IMR-90 (cell line): ENCODE results near the gene ARSD. TPM values are rescaled to one million over a fixed set of nuclear protein-coding genes. Genes with fewer than 3 reads are reported as not detected.

Experiments
- ATAC-seq: fragments of 200-7000 bp; cut with Tn5 transposase; 2 replicates; pipeline ENCODE4 v1.9.1; 2020; ENCODE audit warnings: low read depth, mild to moderate bottlenecking, moderate library complexity
- BruUV-seq: library from RNA; stranded (reverse); fragments of 400-500 nt; replicated peaks from 2 replicates; lab custom pipeline; 2021; lab: Mats Ljungman, UMichigan
- CTCF ChIA-PET: fragments of 300-600 bp; formaldehyde crosslinking; extraction: SDS; loops from one replicate; lab custom pipeline; 2021; ENCODE audit warnings: antibody characterized with exemption; lab: Yijun Ruan, JAX
- POLR2A ChIA-PET: fragments of 300-600 bp; sonication (Branson Sonifier 250); formaldehyde crosslinking; loops from one replicate; lab custom pipeline; 2022; ENCODE audit warnings: antibody characterized with exemption; ENCODE audit not compliant: unreplicated experiment; lab: Charles Lee
- DNase-seq: peaks from one replicate; pipeline ENCODE4 v3.0.0; 2013
- H2AFZ ChIP-seq: replicated peaks from 2 replicates; pipeline ENCODE3; 2013; ENCODE audit warnings: low read length, mild to moderate bottlenecking; ENCODE audit not compliant: poor library complexity
- H2AK5ac ChIP-seq: 2 replicates; pipeline ENCODE4 v1.6.1; 2013; ENCODE audit warnings: low read depth, low read length, inconsistent platforms
- H2AK9ac ChIP-seq: replicated peaks from 2 replicates; pipeline ENCODE3; 2013; ENCODE audit warnings: mild to moderate bottlenecking, low read depth, low read length, moderate library complexity; ENCODE audit not compliant: poor library complexity
- H2BK120ac ChIP-seq: 2 replicates; pipeline ENCODE4 v1.6.1; 2013; ENCODE audit warnings: low read depth, low read length, inconsistent platforms
- H2BK15ac ChIP-seq: 3 replicates; pipeline ENCODE4 v1.6.1; 2013; ENCODE audit warnings: low read depth, low read length, inconsistent platforms
- H2BK20ac ChIP-seq: 2 replicates; pipeline ENCODE4 v1.6.1; 2013; ENCODE audit warnings: low read depth, mild to moderate bottlenecking, inconsistent platforms, low read length, moderate library complexity
- H2BK5ac ChIP-seq: 2 replicates; pipeline ENCODE4 v1.6.1; 2013; ENCODE audit warnings: mild to moderate bottlenecking, low read depth, low read length, inconsistent platforms; ENCODE audit not compliant: poor library complexity, severe bottlenecking
- H3K14ac ChIP-seq: replicated peaks from 2 replicates; pipeline ENCODE4 v1.6.1; 2013; ENCODE audit warnings: low read depth, low read length, inconsistent platforms
- H3K18ac ChIP-seq: 2 replicates; pipeline ENCODE4 v1.6.1; 2013; ENCODE audit warnings: low read depth, low read length, control low read depth
- H3K23ac ChIP-seq: 2 replicates; pipeline ENCODE4 v1.6.1; 2013; ENCODE audit warnings: low read depth, low read length, inconsistent platforms
- H3K27ac ChIP-seq: 2 replicates; pipeline ENCODE4 v1.5.1; 2013; ENCODE audit warnings: mild to moderate bottlenecking, control low read depth, low read length; ENCODE audit not compliant: insufficient read depth
- H3K27me3 ChIP-seq: 2 replicates; pipeline ENCODE4 v1.6.1; 2013; ENCODE audit warnings: low read length; ENCODE audit not compliant: control insufficient read depth, insufficient read depth
- H3K36me3 ChIP-seq: 2 replicates; pipeline ENCODE4 v1.6.1; 2013; ENCODE audit warnings: low read length, mixed read lengths; ENCODE audit not compliant: control insufficient read depth, insufficient read depth
- H3K4ac ChIP-seq: 2 replicates; pipeline ENCODE4 v1.6.1; 2013; ENCODE audit warnings: low read depth, low read length, inconsistent platforms
- H3K4me1 ChIP-seq: 2 replicates; pipeline ENCODE4 v1.6.1; 2013; ENCODE audit warnings: low read length, mixed read lengths; ENCODE audit not compliant: control insufficient read depth, insufficient read depth
- H3K4me2 ChIP-seq: 2 replicates; pipeline ENCODE4 v1.6.1; 2013; ENCODE audit warnings: low read depth, mild to moderate bottlenecking, control low read depth, low read length, moderate library complexity
- H3K4me3 ChIP-seq: 2 replicates; pipeline ENCODE4 v1.5.1; 2013; ENCODE audit warnings: low read depth, mild to moderate bottlenecking, control low read depth, low read length, moderate library complexity; ENCODE audit not compliant: insufficient read depth
- H3K56ac ChIP-seq: 2 replicates; pipeline ENCODE4 v1.6.1; 2013; ENCODE audit warnings: low read length, inconsistent platforms; ENCODE audit not compliant: insufficient read depth; ENCODE audit errors: extremely low read depth
- H3K79me1 ChIP-seq, 2 experiments: 2 replicates each; pipeline ENCODE4 v1.6.1; 2013; ENCODE audit warnings: low read length in 2 of 2, inconsistent platforms in 1 of 2, low read depth in 1 of 2
- H3K9ac ChIP-seq: 2 replicates; pipeline ENCODE4 v1.6.1; 2013; ENCODE audit warnings: low read depth, low read length, control low read depth
- H3K9me1 ChIP-seq: 2 replicates; pipeline ENCODE4 v1.6.1; 2013; ENCODE audit warnings: low read length, inconsistent platforms; ENCODE audit not compliant: insufficient read depth
- H3K9me3 ChIP-seq: 2 replicates; pipeline ENCODE4 v1.6.1; 2013; ENCODE audit warnings: low read length; ENCODE audit not compliant: control insufficient read depth, insufficient read depth
- H4K20me1 ChIP-seq: 2 replicates; pipeline ENCODE4 v1.6.1; 2013; ENCODE audit warnings: low read length, inconsistent platforms; ENCODE audit not compliant: insufficient read depth
- H4K5ac ChIP-seq: 2 replicates; pipeline ENCODE4 v1.6.1; 2013; ENCODE audit warnings: mild to moderate bottlenecking, low read depth, low read length, control low read depth
- H4K8ac ChIP-seq, 2 experiments: 2 replicates each; pipeline ENCODE4 v1.6.1; 2013; ENCODE audit warnings: low read depth in 2 of 2, low read length in 2 of 2, control low read depth in 1 of 2, inconsistent platforms in 1 of 2
- H4K91ac ChIP-seq: 2 replicates; pipeline ENCODE4 v1.6.1; 2013; ENCODE audit warnings: low read depth, low read length, inconsistent platforms; ENCODE audit not compliant: insufficient read depth
- BHLHE40 ChIP-seq: fragments of 150-350 bp; IDR thresholded peaks from 2 replicates; pipeline ENCODE4 v1.6.1; 2016; ENCODE audit warnings: mild to moderate bottlenecking, low read depth, low read length
- CEBPB ChIP-seq: IDR thresholded peaks from 2 replicates; pipeline ENCODE4 v1.6.1; 2012; ENCODE audit warnings: low read depth, low read length, improper control_type of control experiment
- CHD1 ChIP-seq: IDR thresholded peaks from 2 replicates; pipeline ENCODE4 v1.6.1; 2012; ENCODE audit warnings: low read depth, low read length, improper control_type of control experiment
- CTCF ChIP-seq: conservative IDR thresholded peaks from 2 replicates; pipeline ENCODE4 v1.5.1; 2012; ENCODE audit warnings: mild to moderate bottlenecking, low read depth, low read length, improper control_type of control experiment
- FOS ChIP-seq: fragments of 150-350 bp; IDR thresholded peaks from 2 replicates; pipeline ENCODE4 v1.6.1; 2016; ENCODE audit warnings: low read depth, low read length
- MAFK ChIP-seq: IDR thresholded peaks from 2 replicates; pipeline ENCODE4 v1.6.1; 2012; ENCODE audit warnings: low read depth, low read length, improper control_type of control experiment
- MAZ ChIP-seq: IDR thresholded peaks from 2 replicates; pipeline ENCODE4 v1.6.1; 2012; ENCODE audit warnings: low read depth, mild to moderate bottlenecking, low read length, improper control_type of control experiment, moderate library complexity, borderline replicate concordance
- MXI1 ChIP-seq: IDR thresholded peaks from 2 replicates; pipeline ENCODE4 v1.6.1; 2012; ENCODE audit warnings: low read depth, mild to moderate bottlenecking, low read length, moderate library complexity, borderline replicate concordance
- POLR2A ChIP-seq: IDR thresholded peaks from 2 replicates; pipeline ENCODE4 v1.6.1; 2012; ENCODE audit warnings: mild to moderate bottlenecking, low read depth, low read length
- RAD21 ChIP-seq: IDR thresholded peaks from 2 replicates; pipeline ENCODE4 v1.6.1; 2012; ENCODE audit warnings: low read length, improper control_type of control experiment
- RCOR1 ChIP-seq: IDR thresholded peaks from 2 replicates; pipeline ENCODE4 v1.6.1; 2012; ENCODE audit warnings: mild to moderate bottlenecking, low read length, improper control_type of control experiment; ENCODE audit not compliant: insufficient replicate concordance
- RFX5 ChIP-seq: IDR thresholded peaks from 2 replicates; pipeline ENCODE4 v1.8.0; 2012; ENCODE audit warnings: low read depth, mild to moderate bottlenecking, low read length, moderate library complexity
- SMC3 ChIP-seq: fragments of 150-350 bp; IDR thresholded peaks from 2 replicates; pipeline ENCODE4 v1.6.1; 2016; ENCODE audit warnings: low read depth, mild to moderate bottlenecking, antibody characterized with exemption, low read length, moderate library complexity
- WGBS, 2 experiments: methylation state at CpG; one replicate each; pipeline versions ENCODE4 v1.1.5 to v1.1.7; 2013; ENCODE audit warnings: missing lambda C conversion rate in 2 of 2; ENCODE audit not compliant: insufficient read length in 1 of 2; ENCODE audit errors: extremely low coverage in 2 of 2; 5-methylcytosine and 5-hydroxymethylcytosine counted together
- dilution Hi-C: fragments of 300-500 bp; cut with HindIII; formaldehyde crosslinking; loops from one replicate; pipeline ENCODE4 v1.14.3; 2018; ENCODE audit warnings: low sequenced_read_pairs; ENCODE audit not compliant: unreplicated experiment
- in situ Hi-C: fragments of 300-500 bp; cut with MboI; formaldehyde crosslinking; loops from 3 replicates; pipeline ENCODE4 v1.14.3; 2019; ENCODE audit warnings: low sequenced_read_pairs, inconsistent platforms, mixed read lengths
- intact Hi-C: fragments of 100-400 bp; cut with micrococcal nuclease; formaldehyde crosslinking; loops from 2 replicates; pipeline ENCODE4 v1.10.0; 2022
- polyA plus RNA-seq, 3 experiments: library from polyadenylated mRNA; depleted of rRNA; stranded (reverse); fragments of >200 nt; gene quantifications; 2 replicates each; pipeline ENCODE4 v1.2.3, GENCODE V29; 2012; ENCODE audit warnings: low replicate concordance in 1 of 3
- total RNA-seq: library from RNA; depleted of rRNA; stranded (reverse); fragments of >200 nt; gene quantifications from 2 replicates; pipeline ENCODE4 v1.2.3, GENCODE V29; 2012
- TF ChIP-seq, protein P1 (sequence below): fragments of 150-350 bp; IDR thresholded peaks from 2 replicates; pipeline ENCODE4 v1.6.1; 2016; ENCODE audit warnings: low read depth, mild to moderate bottlenecking, low read length, moderate library complexity, borderline replicate concordance
- TF ChIP-seq, protein P2 (sequence below): fragments of 150-350 bp; IDR thresholded peaks from 2 replicates; pipeline ENCODE4 v1.6.1; 2017; ENCODE audit warnings: mild to moderate bottlenecking, antibody characterized with exemption, low read length, low read depth

Gene ARSD
- total and polyA plus RNA-seq, 2 of the 4 experiments (the other 2 are of a cell fraction), result 5.1 to 6.3 TPM

GRCh38 chrX:2921193-2921592 is 7.9 kb downstream of the ARSD start:
- no peak for DNase-seq
- H3K9ac ChIP-seq, result no peak overlapping the region
- dilution Hi-C loops, result no loop called here
- no peak overlapping the region for H3K14ac ChIP-seq
- 29% methylated on average over 1 of the region's 1 CpG; no CpG with 5 or more reads in 1 of the 2 experiments for WGBS, 2 experiments
- in situ Hi-C loops, result no loop called here
- H3K27me3 ChIP-seq, result no peaks in the 10 kb centered on the region
- no peak overlapping the region for H2AK9ac ChIP-seq
- H3K4me3 ChIP-seq, result no peak overlapping the region
- H3K9me3 ChIP-seq, result peaks cover 2% of the 10 kb centered on the region; the same call in 1 of the 2 replicates
- no peak overlapping the region for H2BK5ac ChIP-seq
- H4K5ac ChIP-seq, result no peak overlapping the region
- no peaks in the 10 kb centered on the region for H4K20me1 ChIP-seq
- H2AFZ ChIP-seq, result no peak overlapping the region
- no peak overlapping the region for H2BK20ac ChIP-seq
- no peak overlapping the region for H4K8ac ChIP-seq
- no peak overlapping the region for H3K56ac ChIP-seq
- no peak overlapping the region for H3K4ac ChIP-seq
- no peak overlapping the region for H4K91ac ChIP-seq
- no peak overlapping the region for H2BK15ac ChIP-seq
- no peak for TF ChIP-seq MXI1
- no peak for TF ChIP-seq CHD1
- TF ChIP-seq SMC3, result no peak
- TF ChIP-seq, protein P1, sequence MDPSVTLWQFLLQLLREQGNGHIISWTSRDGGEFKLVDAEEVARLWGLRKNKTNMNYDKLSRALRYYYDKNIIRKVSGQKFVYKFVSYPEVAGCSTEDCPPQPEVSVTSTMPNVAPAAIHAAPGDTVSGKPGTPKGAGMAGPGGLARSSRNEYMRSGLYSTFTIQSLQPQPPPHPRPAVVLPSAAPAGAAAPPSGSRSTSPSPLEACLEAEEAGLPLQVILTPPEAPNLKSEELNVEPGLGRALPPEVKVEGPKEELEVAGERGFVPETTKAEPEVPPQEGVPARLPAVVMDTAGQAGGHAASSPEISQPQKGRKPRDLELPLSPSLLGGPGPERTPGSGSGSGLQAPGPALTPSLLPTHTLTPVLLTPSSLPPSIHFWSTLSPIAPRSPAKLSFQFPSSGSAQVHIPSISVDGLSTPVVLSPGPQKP, result no peak
- no peak for TF ChIP-seq RCOR1
- TF ChIP-seq RAD21, result no peak
- no peak for TF ChIP-seq CTCF
- no peak for TF ChIP-seq MAFK
- TF ChIP-seq CEBPB, result no peak
- TF ChIP-seq POLR2A, result no peak
- TF ChIP-seq FOS, result no peak
- no peak for TF ChIP-seq MAZ
- no peak for TF ChIP-seq BHLHE40
- TF ChIP-seq, protein P2, sequence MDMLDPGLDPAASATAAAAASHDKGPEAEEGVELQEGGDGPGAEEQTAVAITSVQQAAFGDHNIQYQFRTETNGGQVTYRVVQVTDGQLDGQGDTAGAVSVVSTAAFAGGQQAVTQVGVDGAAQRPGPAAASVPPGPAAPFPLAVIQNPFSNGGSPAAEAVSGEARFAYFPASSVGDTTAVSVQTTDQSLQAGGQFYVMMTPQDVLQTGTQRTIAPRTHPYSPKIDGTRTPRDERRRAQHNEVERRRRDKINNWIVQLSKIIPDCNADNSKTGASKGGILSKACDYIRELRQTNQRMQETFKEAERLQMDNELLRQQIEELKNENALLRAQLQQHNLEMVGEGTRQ, result no peak
- no peak for TF ChIP-seq RFX5
- BruUV-seq, result no TSS peak
- H2BK120ac ChIP-seq, result no peak overlapping the region
- no peak overlapping the region for H3K18ac ChIP-seq
- H3K9me1 ChIP-seq, result no peaks in the 10 kb centered on the region
- H3K79me1 ChIP-seq, result no peaks in the 10 kb centered on the region
- H3K4me2 ChIP-seq, result no peak overlapping the region
- H3K27ac ChIP-seq, result no peak overlapping the region
- ChIA-PET CTCF (no interaction called here), POLR2A (no interaction called here)
- peaks cover 3% of the 10 kb centered on the region; the same call in 1 of the 2 replicates for H3K36me3 ChIP-seq
- no peak overlapping the region for H3K23ac ChIP-seq
- H3K4me1 ChIP-seq, result 0 out of 2 replicates have a peak, but pooled peaks cover 1% of the 10 kb centered on the region
- no peak for ATAC-seq
- intact Hi-C loops, result no loop called here
- H2AK5ac ChIP-seq, result no peak overlapping the region
